ENCODE measurements around the gene SPRR5.

The SPRR5 gene, protein sequence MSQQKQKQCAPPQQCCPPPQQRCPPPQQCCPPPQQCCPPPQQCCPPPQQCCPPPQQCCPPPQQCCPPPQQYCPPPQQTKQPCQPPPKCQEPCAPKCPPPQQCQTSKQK

DNA sequence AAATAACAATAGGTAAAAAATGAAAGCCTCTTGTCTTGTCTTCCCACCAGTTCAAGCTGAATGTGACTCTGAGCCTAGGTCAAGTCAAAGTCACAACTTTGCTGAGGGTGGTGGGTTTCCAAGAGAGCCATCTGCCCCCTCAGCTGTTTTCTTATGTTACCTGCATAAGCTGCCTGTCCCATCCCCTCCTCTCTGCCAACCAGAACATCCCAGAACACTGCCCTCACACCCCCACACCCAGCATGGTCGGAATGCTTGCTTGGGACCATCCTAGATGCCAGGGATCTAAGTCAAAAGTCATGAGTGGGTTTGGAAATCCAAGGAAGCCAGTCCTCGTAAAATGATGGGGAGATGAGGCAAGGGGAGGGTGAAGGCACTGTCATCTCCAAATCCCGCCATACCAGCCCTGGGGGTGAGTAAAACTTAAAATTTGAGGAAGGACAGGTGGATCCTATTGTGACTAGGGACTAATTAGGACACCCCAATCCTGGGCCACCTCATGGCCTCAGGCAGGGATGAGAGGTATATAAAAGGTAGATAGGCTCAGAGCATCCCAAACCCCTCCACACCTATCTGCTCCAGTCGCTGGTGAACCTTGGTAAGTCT lies at the start of gene SPRR5:
TSS of gene SPRR5 (plus strand) at position 556 of the 606 bp plus-strand sequence. CDS start 1,349 bp downstream, outside the sequence.
- H3K27me3 ChIP-seq (ENCODE audit: insufficient read depth, low read length, poor library complexity): peaks cover 13% of the 10 kb centered on the region
- no peak for DNase-seq
- TF ChIP-seq EZH2 (IDR thresholded peaks at IDR 0.05; ENCODE audit: borderline replicate concordance, low read depth, low read length, severe bottlenecking): no peak
- TF ChIP-seq, protein P1, sequence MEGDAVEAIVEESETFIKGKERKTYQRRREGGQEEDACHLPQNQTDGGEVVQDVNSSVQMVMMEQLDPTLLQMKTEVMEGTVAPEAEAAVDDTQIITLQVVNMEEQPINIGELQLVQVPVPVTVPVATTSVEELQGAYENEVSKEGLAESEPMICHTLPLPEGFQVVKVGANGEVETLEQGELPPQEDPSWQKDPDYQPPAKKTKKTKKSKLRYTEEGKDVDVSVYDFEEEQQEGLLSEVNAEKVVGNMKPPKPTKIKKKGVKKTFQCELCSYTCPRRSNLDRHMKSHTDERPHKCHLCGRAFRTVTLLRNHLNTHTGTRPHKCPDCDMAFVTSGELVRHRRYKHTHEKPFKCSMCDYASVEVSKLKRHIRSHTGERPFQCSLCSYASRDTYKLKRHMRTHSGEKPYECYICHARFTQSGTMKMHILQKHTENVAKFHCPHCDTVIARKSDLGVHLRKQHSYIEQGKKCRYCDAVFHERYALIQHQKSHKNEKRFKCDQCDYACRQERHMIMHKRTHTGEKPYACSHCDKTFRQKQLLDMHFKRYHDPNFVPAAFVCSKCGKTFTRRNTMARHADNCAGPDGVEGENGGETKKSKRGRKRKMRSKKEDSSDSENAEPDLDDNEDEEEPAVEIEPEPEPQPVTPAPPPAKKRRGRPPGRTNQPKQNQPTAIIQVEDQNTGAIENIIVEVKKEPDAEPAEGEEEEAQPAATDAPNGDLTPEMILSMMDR (IDR thresholded peaks at IDR 0.05; ENCODE audit: borderline replicate concordance, extremely low read depth, low read length, poor library complexity, severe bottlenecking): no peak

DNA sequence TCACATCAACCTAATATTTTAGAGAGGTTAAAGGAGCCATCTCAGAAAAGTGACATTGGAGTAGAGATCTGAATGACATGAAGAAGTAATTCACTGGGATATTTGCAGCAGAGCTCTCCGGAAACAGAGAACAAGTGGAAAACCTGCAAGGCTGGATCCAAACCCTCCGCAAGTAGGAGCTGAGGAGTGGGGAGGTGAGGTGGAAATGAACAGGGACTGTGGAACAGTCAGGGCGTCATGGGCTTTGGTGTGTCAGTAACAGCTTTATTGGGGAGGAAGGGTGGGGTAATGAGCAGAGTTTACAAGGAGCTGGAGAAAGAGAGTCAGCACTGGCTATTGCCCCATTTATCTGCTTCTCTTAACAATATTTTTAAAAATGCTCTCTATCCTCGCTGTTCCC lies 48.0 kb upstream of the SPRR5 start:
- Histone ChIP-seq H3K36me3 (ENCODE audit: insufficient read depth, low read length) (no peaks in the 10 kb centered on the region), H3K79me2 (ENCODE audit: insufficient read depth, low read length) (no peaks in the 10 kb centered on the region), H3K27me3 (ENCODE audit: insufficient read depth, low read length, poor library complexity) (peaks cover 21% of the 10 kb centered on the region), H2AFZ (ENCODE audit: low read depth, low read length) (no peak overlapping the region), H3K4me1 (ENCODE audit: insufficient read depth, low read length) (no peaks in the 10 kb centered on the region), H3K9ac (ENCODE audit: low read depth, low read length) (no peak overlapping the region), H3K9me3 (ENCODE audit: insufficient read depth, low read length, severe bottlenecking) (no peaks in the 10 kb centered on the region), H3K27ac (ENCODE audit: low read length) (no peak overlapping the region), H3K4me2 (ENCODE audit: insufficient read depth, low read length) (no peak overlapping the region), H4K20me1 (ENCODE audit: insufficient read depth, low read length) (no peaks in the 10 kb centered on the region), H3K4me3 (ENCODE audit: low read depth in 1 of 2, low read length in 2 of 2) (no peak overlapping the region)
- ATAC-seq (ENCODE audit: insufficient read depth, low read depth) (no peak), DNase-seq (no peak)
- TF ChIP-seq EZH2 (IDR thresholded peaks at IDR 0.05; ENCODE audit: borderline replicate concordance, low read depth, low read length, severe bottlenecking): no peak
- TF ChIP-seq, protein P1 (IDR thresholded peaks at IDR 0.05; ENCODE audit: borderline replicate concordance, extremely low read depth, low read length, poor library complexity, severe bottlenecking): no peak

More for the DNA sequence above, at the start of gene SPRR5:
- Histone ChIP-seq H2AFZ (ENCODE audit: low read depth, low read length) (no peak within 1 kb of the TSS), H3K27ac (ENCODE audit: low read length) (no peak within 1 kb of the TSS), H3K79me2 (ENCODE audit: insufficient read depth, low read length) (no peaks in the 10 kb centered on the region), H3K9me3 (ENCODE audit: insufficient read depth, low read length, severe bottlenecking) (no peaks in the 10 kb centered on the region), H3K4me1 (ENCODE audit: insufficient read depth, low read length) (no peaks in the 10 kb centered on the region), H3K4me2 (ENCODE audit: insufficient read depth, low read length) (no peak within 1 kb of the TSS), H4K20me1 (ENCODE audit: insufficient read depth, low read length) (no peaks in the 10 kb centered on the region), H3K4me3 (ENCODE audit: low read depth in 1 of 2, low read length in 2 of 2) (no peak within 1 kb of the TSS), H3K36me3 (ENCODE audit: insufficient read depth, low read length) (no peaks in the 10 kb centered on the region), H3K9ac (ENCODE audit: low read depth, low read length) (no peak within 1 kb of the TSS)
- no peak for ATAC-seq (ENCODE audit: insufficient read depth, low read depth)

DNA sequence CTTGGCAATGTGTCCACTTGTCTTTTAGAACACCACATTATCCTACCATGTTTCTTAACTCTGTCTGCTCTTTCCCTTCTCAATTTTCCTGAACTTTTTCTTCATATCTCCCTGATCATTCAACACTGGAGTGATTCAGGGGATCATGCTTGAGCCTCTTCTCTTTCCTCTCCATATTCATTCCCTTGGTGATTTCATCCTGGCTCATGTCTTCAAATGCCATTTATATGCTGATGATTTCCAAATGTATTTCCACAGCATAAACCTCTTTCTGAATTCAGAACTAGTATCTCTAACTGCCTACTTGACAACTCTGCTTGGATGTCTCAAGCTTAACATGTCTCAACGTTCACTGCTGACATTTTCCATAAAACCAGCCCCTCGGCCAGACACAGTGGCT lies 47.1 kb upstream of the SPRR5 start:
- Histone ChIP-seq H3K9me3 (ENCODE audit: insufficient read depth, low read length, severe bottlenecking) (no peaks in the 10 kb centered on the region), H3K27me3 (ENCODE audit: insufficient read depth, low read length, poor library complexity) (peaks cover 25% of the 10 kb centered on the region)

More for the DNA sequence above, 47.1 kb upstream of the SPRR5 start:
- Histone ChIP-seq H2AFZ (ENCODE audit: low read depth, low read length) (no peak overlapping the region), H4K20me1 (ENCODE audit: insufficient read depth, low read length) (no peaks in the 10 kb centered on the region), H3K9ac (ENCODE audit: low read depth, low read length) (no peak overlapping the region), H3K36me3 (ENCODE audit: insufficient read depth, low read length) (no peaks in the 10 kb centered on the region), H3K4me2 (ENCODE audit: insufficient read depth, low read length) (no peak overlapping the region), H3K4me1 (ENCODE audit: insufficient read depth, low read length) (no peaks in the 10 kb centered on the region), H3K79me2 (ENCODE audit: insufficient read depth, low read length) (no peaks in the 10 kb centered on the region), H3K4me3 (ENCODE audit: low read depth in 1 of 2, low read length in 2 of 2) (no peak overlapping the region), H3K27ac (ENCODE audit: low read length) (no peak overlapping the region)
- DNase-seq: no peak
- TF ChIP-seq, protein P1 (IDR thresholded peaks at IDR 0.05; ENCODE audit: borderline replicate concordance, extremely low read depth, low read length, poor library complexity, severe bottlenecking): no peak
- TF ChIP-seq EZH2 (IDR thresholded peaks at IDR 0.05; ENCODE audit: borderline replicate concordance, low read depth, low read length, severe bottlenecking): no peak
- no peak for ATAC-seq (ENCODE audit: insufficient read depth, low read depth)
